Suppressor macrophage (primary cell): ENCODE data around the gene PLSCR3.

Experiments used
- DNase-seq, 4 experiments: peaks; one replicate each; pipeline ENCODE4 v3.0.0-alpha.2; 2020 to 2022

The PLSCR3 gene

DNA sequence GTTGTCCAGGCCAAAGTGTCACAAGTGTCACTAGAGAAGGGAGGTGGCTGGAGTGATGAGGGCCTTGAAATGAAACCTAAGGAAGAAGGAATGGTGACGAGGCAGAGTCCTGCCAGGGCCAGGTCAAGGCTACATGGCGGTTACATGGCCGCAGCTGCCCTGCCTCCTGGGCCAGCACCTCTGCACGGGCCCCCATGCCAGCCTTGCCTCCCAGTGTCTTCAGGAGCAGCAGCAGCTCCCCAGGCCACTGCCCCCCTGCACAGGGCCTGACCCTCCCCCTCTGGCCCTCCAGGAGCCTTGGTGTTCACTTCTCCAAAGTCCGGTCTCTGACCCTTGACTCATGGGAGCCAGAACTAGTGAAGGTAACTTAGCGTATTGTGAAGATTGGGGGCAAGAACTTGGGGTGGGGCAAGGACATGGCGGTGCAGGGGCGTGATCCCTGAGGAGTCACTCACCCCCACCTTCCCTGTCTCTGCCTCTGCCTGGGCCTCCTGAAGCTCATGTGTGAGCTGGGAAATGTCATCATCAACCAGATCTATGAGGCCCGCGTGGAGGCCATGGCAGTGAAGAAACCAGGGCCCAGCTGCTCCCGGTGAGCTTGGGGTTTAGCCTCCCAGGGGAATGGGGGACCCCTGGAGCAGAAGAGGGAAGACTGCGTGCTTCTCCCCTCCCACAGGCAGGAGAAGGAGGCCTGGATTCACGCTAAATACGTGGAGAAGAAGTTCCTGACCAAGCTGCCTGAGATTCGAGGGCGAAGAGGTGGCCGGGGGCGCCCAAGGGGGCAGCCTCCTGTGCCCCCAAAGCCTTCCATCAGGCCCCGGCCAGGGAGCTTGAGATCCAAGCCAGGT lies 46.5 kb downstream of the PLSCR3 start:
- no peak for DNase-seq

DNA sequence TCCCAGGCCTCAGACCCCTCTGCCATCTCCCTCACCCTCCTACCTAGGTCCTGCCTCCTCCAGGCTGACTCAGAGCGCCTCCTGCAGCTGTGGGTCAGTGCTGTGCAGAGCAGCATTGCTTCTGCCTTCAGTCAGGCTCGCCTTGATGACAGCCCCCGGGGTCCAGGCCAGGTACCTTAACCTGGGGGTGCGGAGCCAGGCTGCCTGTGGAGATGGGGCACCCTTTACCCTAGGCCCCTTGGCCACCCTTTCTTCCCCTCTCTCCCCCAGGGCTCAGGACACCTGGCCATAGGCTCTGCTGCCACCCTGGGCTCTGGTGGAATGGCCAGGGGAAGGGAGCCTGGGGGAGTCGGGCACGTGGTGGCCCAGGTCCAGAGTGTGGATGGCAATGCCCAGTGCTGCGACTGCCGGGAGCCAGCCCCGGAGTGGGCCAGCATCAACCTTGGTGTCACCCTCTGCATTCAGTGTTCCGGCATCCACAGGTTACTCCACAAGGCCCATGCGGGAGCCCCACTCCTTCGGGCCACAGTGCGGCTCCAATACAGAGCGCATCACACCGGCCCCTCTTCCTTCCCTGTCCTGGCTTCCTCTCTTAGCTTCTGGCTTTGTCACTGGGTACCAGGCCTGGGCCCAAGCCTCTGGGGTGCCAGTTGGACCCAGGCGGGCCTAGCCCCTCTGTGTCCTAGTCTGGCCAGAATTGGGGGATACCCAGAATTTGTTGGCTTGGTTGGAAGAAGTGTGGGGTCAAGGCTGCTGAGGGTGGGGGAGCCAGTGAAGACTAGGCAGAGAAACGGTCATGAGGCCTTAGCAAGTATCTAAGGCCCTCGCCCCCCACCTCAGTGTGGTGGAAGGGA lies 47.3 kb downstream of the PLSCR3 start:
- DNase-seq: no peak

DNA sequence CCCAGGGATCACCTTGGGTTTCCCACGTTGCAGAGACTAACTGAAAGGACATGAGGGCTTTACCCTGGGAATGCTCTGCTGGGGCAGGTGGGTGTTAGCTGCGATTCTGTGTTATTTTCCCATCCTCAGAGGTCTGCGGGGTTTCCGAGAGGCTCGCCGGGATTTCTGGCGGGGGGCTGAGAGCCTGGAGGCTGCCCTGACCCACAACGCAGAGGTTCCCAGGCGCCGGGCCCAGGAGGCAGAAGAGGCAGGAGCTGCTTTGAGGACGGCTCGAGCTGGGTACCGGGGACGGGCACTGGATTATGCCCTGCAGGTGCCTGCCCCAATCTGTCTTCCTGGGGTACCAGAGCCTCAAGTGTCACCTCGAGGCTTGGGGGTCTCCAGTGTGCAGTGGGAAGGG lies 51.1 kb downstream of the PLSCR3 start:
- DNase-seq: no peak

DNA sequence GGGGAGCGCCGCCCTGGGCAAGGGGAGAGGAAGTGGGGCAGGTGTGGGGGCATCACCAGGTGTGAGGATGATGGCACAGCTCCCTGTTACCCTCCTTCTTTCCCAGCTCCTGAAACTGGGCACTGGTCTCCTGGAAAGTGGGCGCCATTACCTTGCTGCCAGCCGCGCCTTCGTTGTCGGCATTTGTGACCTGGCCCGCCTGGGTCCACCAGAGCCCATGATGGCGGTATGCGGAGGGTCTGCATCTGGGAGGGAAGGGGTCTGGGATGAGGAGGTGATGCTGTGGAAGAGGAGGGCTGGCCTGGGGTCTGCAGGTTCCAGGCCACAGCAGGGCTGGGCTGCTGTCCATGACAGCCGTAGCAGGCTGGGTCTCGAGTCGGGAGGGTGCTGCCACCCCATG lies 52.5 kb downstream of the PLSCR3 start:
- no peak for DNase-seq

DNA sequence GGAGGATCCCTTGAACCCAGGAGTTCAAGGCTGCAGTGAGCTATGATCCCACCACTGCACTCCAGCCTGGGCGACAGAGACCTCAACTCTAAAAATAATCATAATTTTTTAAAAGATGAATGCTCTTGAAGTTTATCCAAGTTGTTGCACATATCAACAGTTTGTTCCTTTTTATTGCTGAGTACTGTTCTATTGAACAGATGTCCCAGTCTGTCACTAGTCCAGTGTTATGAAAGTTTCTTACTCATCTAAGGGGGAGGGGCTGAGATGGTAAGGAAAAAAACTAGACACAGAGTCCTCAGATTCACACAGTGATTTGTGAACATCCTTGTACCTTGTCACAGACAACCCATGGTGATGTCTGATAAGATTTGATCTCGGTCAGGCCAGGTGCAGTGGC lies 54.1 kb downstream of the PLSCR3 start:
- DNase-seq: peak in 3 of 4 experiments; percentile 24 to 60 (median 43)
